Measurements from ENCODE around the gene PRR7. TPM values are rescaled to one million over a fixed set of nuclear protein-coding genes. Genes with fewer than 3 reads are reported as not detected.
A peak's percentile ranks its signal among the peaks of the same experiment; 100 is the strongest.

PRR7 gene
- total RNA-seq, 2 experiments from 2014 or later: 23.3 to 23.5 TPM

GRCh38 chr5:177455661-177456590, 9.3 kb downstream of the PRR7 start:
- ATAC-seq (ENCODE audit: poor library complexity) (peak; percentile 28), DNase-seq (peak; percentile 89 to 99 (median 96))
- peak; percentile 99 for TF ChIP-seq CTCF (IDR thresholded peaks at IDR 0.05)
- peaks cover 37% of the 10 kb centered on the region for H3K4me1 Mint-ChIP-seq (ENCODE audit: low read depth)
- intact Hi-C loops (cut with DNase I, micrococcal nuclease): loop anchor here (1.0 to 5.0 kb wide), 7 partner anchors 30 to 145 kb away; partner anchors contain the start of genes GRK6 (in 1 of the 2), MXD3 (in 1 of the 2) and PDLIM7 (in 1 of the 2)
- no peaks in the 10 kb centered on the region for H3K9me3 Mint-ChIP-seq
- Histone ChIP-seq H3K4me3 (ENCODE audit: low read length) (peak overlapping the region; percentile 71), H3K9me3 (ENCODE audit: control insufficient read depth in 1 of 2, insufficient read depth in 1 of 2, low read length in 2 of 2) (no peaks in the 10 kb centered on the region), H3K27ac (ENCODE audit: low read depth in 1 of 2, low read length in 2 of 2) (peak overlapping the region; percentile 80 to 95), H3K4me1 (ENCODE audit: insufficient read depth, low read length) (peaks cover 46% of the 10 kb centered on the region), H3K27me3 (ENCODE audit: control insufficient read depth in 1 of 2, insufficient read depth in 2 of 2, low read length in 2 of 2) (no peaks in the 10 kb centered on the region), H3K36me3 (ENCODE audit: insufficient read depth, low read length) (no peaks in the 10 kb centered on the region)
- peak overlapping the region; percentile 93 for H3K27ac Mint-ChIP-seq
- POLR2A ChIA-PET: interaction anchor here (0.7 to 14.1 kb wide), 19 partner anchors 8 to 323 kb away, joined by 3 to 435 read pairs (median 6); partner anchors contain the start of genes F12, GRK6, LMAN2 and PDLIM7
- H3K27me3 Mint-ChIP-seq: no peaks in the 10 kb centered on the region
- H3K36me3 Mint-ChIP-seq (ENCODE audit: low read depth): peaks cover 8% of the 10 kb centered on the region
- H3K4me3 Mint-ChIP-seq: peak overlapping the region; percentile 91
- CTCF ChIA-PET: interaction anchor here (0.7 to 16.6 kb wide), 25 partner anchors 10 to 143 kb away, joined by 3 to 352 read pairs (median 4); partner anchors contain the start of genes F12, GRK6, PDLIM7 and PFN3

GRCh38 chr5:177456591-177456964, 10.0 kb downstream of the PRR7 start:
- H3K27me3 ChIP-seq (ENCODE audit: control insufficient read depth in 1 of 2, insufficient read depth in 2 of 2, low read length in 2 of 2): no peaks in the 10 kb centered on the region
- intact Hi-C loops (cut with DNase I, micrococcal nuclease): loop anchor here (1.0 to 5.0 kb wide), 6 partner anchors 40 to 146 kb away; partner anchors contain the start of genes MXD3 (in 1 of the 2) and PDLIM7 (in 1 of the 2)
- ATAC-seq (ENCODE audit: poor library complexity) (no peak), DNase-seq (no peak)
- POLR2A ChIA-PET: interaction anchor here (1.0 to 6.0 kb wide), 5 partner anchors 27 to 67 kb away, joined by 4 to 204 read pairs (median 12); partner anchors contain the start of genes GRK6 and PDLIM7
- peaks cover 36% of the 10 kb centered on the region for H3K4me1 Mint-ChIP-seq (ENCODE audit: low read depth)
- TF ChIP-seq CTCF (IDR thresholded peaks at IDR 0.05): peak; percentile 49
- no peak overlapping the region for H3K27ac ChIP-seq (ENCODE audit: low read depth in 1 of 2, low read length in 2 of 2)
- H3K9me3 Mint-ChIP-seq: no peaks in the 10 kb centered on the region
- H3K4me3 Mint-ChIP-seq: peak overlapping the region; percentile 91
- H3K9me3 ChIP-seq (ENCODE audit: control insufficient read depth in 1 of 2, insufficient read depth in 1 of 2, low read length in 2 of 2): no peaks in the 10 kb centered on the region
- H3K36me3 Mint-ChIP-seq (ENCODE audit: low read depth): peaks cover 8% of the 10 kb centered on the region
- CTCF ChIA-PET: interaction anchor here (1.0 to 16.6 kb wide), 7 partner anchors 9 to 65 kb away, joined by 3 to 352 read pairs (median 4); partner anchors contain the start of genes F12, GRK6, PDLIM7 and PFN3
- peak overlapping the region; percentile 93 for H3K27ac Mint-ChIP-seq
- no peak overlapping the region for H3K4me3 ChIP-seq (ENCODE audit: low read length)
- H3K4me1 ChIP-seq (ENCODE audit: insufficient read depth, low read length): peaks cover 50% of the 10 kb centered on the region
- no peaks in the 10 kb centered on the region for H3K27me3 Mint-ChIP-seq
- H3K36me3 ChIP-seq (ENCODE audit: insufficient read depth, low read length): no peaks in the 10 kb centered on the region
